Prostate gland (tissue), 2 donors: ENCODE data around the gene DYNC1I1. TPM values are rescaled to one million over a fixed set of nuclear protein-coding genes. Genes with fewer than 3 reads are reported as not detected.

Experiments used
- DNase-seq: peaks from one replicate; pipeline ENCODE4 v3.0.0-alpha.2; 2019; ENCODE audit warnings: low spot score
- H3K27ac ChIP-seq, 2 donors: fragments of 200-600 bp; sonication (generic); 2 replicates each; pipeline ENCODE4 v1.5.1; 2017 to 2019
- H3K27me3 ChIP-seq: fragments of 200-600 bp; sonication (generic); replicated peaks from 2 replicates; pipeline ENCODE4 v1.5.1; 2019; ENCODE audit not compliant: insufficient read depth
- H3K36me3 ChIP-seq, 2 donors: fragments of 200-600 bp; sonication (generic); 1 replicate in 1 of 2; 2 replicates in 1 of 2; pipeline versions ENCODE4 v1.5.1 to v1.8.1; 2017 to 2019
- H3K4me1 ChIP-seq: fragments of 200-600 bp; sonication (generic); replicated peaks from 2 replicates; pipeline ENCODE4 v1.5.1; 2019
- H3K4me3 ChIP-seq, 2 donors: fragments of 200-600 bp; sonication (generic); 2 replicates each; pipeline ENCODE4 v1.5.1; 2017 to 2019
- H3K9me3 ChIP-seq: fragments of 200-600 bp; sonication (generic); 2 replicates; pipeline ENCODE4 v1.5.1; 2017
- POLR2A ChIP-seq: fragments of 450-650 bp; IDR thresholded peaks from one replicate; pipeline ENCODE4 v1.6.1; 2016; ENCODE audit warnings: antibody characterized with exemption, mild to moderate bottlenecking
- POLR2AphosphoS5 ChIP-seq: sonication (generic); formaldehyde crosslinking; IDR thresholded peaks from one replicate; pipeline ENCODE4 v1.6.1; 2017; ENCODE audit warnings: antibody characterized with exemption
- WGBS: methylation state at CpG from one replicate; pipeline ENCODE4 v1.1.5; 2018; 5-methylcytosine and 5-hydroxymethylcytosine counted together
- intact Hi-C: fragments of 100-400 bp; cut with DNase I; formaldehyde crosslinking; loops from one replicate; pipeline ENCODE4 v1.14.2; 2022
- total RNA-seq, 2 donors: library from RNA; depleted of rRNA; stranded (reverse); fragments of >200 nt; gene quantifications; one replicate each; pipeline ENCODE4 v1.1.0, GENCODE V29; 2016
- TF ChIP-seq, protein P1 (sequence below), 4 experiments: fragments of 200-600 bp in 2 of 4; fragments of 450-650 bp in 2 of 4; sonication (generic) in 2 of 4; IDR thresholded peaks; 1 replicate in 3 of 4; 2 replicates in 1 of 4; pipeline ENCODE4 v1.5.1; 2016 to 2019; ENCODE audit warnings: antibody characterized with exemption in 4 of 4, mild to moderate bottlenecking in 2 of 4, moderate library complexity in 2 of 4

Gene DYNC1I1
- total RNA-seq, 2 donors from 2014 or later = 4.4 to 5.1 TPM

DNA sequence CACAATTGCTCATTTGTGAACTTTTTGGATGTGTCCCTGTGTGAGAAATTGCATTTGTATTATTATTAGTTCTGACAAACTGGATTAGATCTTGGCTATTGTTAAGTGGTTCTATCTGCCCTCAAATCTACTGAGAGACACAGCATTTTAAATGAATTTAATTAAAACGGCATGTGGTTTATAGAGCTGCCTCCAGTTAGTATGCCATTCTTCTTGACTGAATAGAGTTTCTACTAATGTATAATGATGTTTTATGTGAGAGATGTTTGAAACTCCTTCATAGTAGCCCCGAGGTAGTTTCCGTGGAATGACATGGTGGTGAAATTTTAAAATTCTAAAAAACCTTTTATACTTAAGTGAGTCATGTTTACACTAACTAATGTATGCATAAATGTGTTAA is 110.9 kb downstream of the DYNC1I1 start:
- Histone ChIP-seq H3K4me3 (no peak overlapping the region), H3K36me3 (no peaks in the 10 kb centered on the region), H3K4me1 (no peaks in the 10 kb centered on the region), H3K9me3 (no peaks in the 10 kb centered on the region), H3K27me3 (no peaks in the 10 kb centered on the region), H3K27ac (no peak overlapping the region)
- TF ChIP-seq POLR2AphosphoS5 = no peak
- no peak for TF ChIP-seq POLR2A
- DNase-seq = no peak
- intact Hi-C loops = no loop called here
- WGBS = 57% methylated on average over 3 of the region's 3 CpGs

DNA sequence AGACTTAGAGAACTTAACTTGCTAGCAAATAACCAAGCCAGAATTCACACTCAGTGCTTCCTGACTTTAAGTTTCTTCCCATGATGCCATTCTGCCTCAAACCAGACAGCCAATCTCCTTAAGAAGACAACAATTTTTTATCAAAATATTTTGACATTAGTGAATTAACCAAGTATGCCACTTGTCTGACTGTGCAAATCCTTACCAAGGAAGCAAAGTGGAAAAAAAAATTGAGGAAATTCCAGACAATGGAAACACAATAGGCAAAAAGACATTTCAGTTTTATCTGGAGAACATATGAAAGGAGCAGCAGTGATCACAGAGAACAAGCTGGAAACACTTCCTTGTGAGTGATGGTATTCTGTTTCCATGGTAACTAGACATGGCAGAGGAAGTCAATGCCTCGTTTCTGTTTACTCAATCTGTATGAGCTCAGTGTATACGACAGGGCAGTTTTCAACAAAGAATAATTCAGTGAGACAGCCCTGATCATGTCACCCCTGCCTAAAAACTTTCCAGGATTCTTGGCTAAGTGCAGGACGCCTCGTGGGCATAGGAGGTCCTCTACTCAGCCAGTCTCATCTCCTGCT is 114.2 kb downstream of the DYNC1I1 start:
- DNase-seq = no peak
- no peak overlapping the region for H3K27ac ChIP-seq
- no peaks in the 10 kb centered on the region for H3K4me1 ChIP-seq
- no peak overlapping the region for H3K4me3 ChIP-seq
- WGBS = 22% methylated on average over 4 of the region's 4 CpGs
- no peak for TF ChIP-seq POLR2AphosphoS5
- TF ChIP-seq POLR2A = no peak
- TF ChIP-seq, protein P1, sequence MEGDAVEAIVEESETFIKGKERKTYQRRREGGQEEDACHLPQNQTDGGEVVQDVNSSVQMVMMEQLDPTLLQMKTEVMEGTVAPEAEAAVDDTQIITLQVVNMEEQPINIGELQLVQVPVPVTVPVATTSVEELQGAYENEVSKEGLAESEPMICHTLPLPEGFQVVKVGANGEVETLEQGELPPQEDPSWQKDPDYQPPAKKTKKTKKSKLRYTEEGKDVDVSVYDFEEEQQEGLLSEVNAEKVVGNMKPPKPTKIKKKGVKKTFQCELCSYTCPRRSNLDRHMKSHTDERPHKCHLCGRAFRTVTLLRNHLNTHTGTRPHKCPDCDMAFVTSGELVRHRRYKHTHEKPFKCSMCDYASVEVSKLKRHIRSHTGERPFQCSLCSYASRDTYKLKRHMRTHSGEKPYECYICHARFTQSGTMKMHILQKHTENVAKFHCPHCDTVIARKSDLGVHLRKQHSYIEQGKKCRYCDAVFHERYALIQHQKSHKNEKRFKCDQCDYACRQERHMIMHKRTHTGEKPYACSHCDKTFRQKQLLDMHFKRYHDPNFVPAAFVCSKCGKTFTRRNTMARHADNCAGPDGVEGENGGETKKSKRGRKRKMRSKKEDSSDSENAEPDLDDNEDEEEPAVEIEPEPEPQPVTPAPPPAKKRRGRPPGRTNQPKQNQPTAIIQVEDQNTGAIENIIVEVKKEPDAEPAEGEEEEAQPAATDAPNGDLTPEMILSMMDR (IDR thresholded peaks at IDR 0.05) = no peak
- H3K9me3 ChIP-seq = no peaks in the 10 kb centered on the region
- intact Hi-C loops = no loop called here
- H3K36me3 ChIP-seq = no peaks in the 10 kb centered on the region
- H3K27me3 ChIP-seq = no peaks in the 10 kb centered on the region

DNA sequence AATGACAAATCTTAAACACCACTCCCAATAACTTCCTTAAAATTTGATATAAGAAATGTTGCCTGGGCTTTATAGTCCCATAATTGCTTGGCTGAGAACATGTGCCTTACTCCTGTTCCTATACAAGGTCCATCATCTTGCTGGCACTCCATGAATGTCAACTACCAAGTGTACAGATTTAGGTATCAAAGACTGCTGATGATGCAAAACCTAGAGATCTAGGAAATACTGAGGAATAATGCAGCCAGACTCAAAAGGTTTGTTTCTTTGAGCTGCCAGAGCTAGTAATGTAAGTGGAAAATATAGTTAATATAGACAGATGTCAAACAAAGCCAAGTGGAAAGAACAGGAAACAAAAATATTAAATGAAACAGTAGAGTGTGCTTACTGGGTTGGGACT is 121.1 kb downstream of the DYNC1I1 start:
- Histone ChIP-seq H3K4me1 (no peaks in the 10 kb centered on the region), H3K4me3 (no peak overlapping the region), H3K9me3 (no peaks in the 10 kb centered on the region), H3K27ac (no peak overlapping the region), H3K27me3 (no peaks in the 10 kb centered on the region), H3K36me3 (no peaks in the 10 kb centered on the region)
- DNase-seq = no peak
- intact Hi-C loops = no loop called here
- TF ChIP-seq, protein P1 (IDR thresholded peaks at IDR 0.05) = no peak
- no peak for TF ChIP-seq POLR2A

DNA sequence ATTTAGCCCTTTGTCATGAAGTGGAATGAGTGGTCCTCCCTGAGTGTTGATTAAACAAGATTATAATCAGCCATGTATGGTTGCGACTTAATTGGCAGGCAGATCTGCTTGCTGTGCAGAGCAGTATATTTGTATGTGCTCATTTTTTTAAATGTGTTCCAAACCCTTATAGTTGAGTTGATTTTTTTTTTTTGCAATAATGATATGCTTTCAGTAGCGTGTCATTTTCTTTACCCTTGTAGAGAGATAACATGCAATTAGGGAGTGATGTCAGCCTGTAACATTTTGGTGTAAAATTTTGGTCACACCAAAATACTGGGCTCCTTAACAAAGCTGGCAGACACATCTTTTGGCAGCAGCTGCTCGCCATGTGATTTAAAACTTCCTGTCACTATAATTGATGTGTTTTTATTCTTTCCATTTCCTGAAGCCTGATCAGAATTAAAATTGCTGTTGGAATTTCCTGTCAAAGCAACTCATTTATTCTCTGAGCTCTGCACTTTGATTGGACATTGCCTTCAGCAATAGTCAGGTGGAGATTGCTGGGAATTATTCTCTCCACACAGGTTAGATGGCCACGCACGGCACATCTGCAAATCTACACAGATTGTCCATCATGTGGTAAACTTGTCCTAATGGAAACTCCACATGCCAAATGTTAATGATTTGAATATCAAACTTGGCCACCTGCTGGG is 125.3 kb downstream of the DYNC1I1 start:
- intact Hi-C loops = no loop called here
- 30% methylated on average over 5 of the region's 5 CpGs for WGBS
- peak; percentile 9 for DNase-seq

DNA sequence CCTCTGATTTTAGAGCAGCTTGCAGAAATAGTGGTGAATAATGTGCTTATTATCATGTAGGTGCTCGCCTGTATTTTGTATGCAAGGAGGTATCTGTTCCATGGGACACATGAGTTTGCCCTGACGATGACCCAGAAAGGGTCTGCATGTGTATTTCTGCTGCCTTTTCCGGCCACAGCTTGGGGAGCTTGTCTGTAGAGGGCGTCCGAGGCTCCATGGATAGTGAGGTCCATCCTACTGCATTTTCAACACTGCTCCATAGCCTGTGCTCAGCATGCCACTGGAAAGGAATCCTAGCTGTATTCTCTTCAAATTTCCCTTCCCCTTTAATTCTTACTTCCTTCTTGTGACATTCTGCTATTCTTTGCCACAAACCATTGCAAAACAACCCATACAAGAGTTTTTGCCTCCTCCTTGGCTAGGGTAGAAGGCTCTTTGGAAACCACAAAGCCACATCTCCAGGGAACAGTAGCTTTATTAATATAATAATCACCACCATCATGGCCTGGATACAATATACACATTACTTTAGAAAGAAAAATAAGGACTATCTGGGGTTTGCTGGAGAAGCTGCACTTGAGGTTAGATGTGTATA is 127.7 kb downstream of the DYNC1I1 start:
- 78% methylated on average over 5 of the region's 5 CpGs for WGBS
- Histone ChIP-seq H3K9me3 (no peaks in the 10 kb centered on the region), H3K27me3 (no peaks in the 10 kb centered on the region), H3K27ac (no peak overlapping the region), H3K36me3 (no peaks in the 10 kb centered on the region), H3K4me1 (no peaks in the 10 kb centered on the region), H3K4me3 (no peak overlapping the region)
- intact Hi-C loops = no loop called here
- DNase-seq = no peak
- TF ChIP-seq, protein P1 (IDR thresholded peaks at IDR 0.05) = no peak
- no peak for TF ChIP-seq POLR2A
- TF ChIP-seq POLR2AphosphoS5 = no peak

More for the DNA sequence above, 125.3 kb downstream of the DYNC1I1 start:
- H3K4me1 ChIP-seq = no peaks in the 10 kb centered on the region
- H3K27ac ChIP-seq = no peak overlapping the region
- H3K4me3 ChIP-seq = no peak overlapping the region
- H3K36me3 ChIP-seq = no peaks in the 10 kb centered on the region
- TF ChIP-seq, protein P1 (IDR thresholded peaks at IDR 0.05) = no peak
- TF ChIP-seq POLR2A = no peak
- no peak for TF ChIP-seq POLR2AphosphoS5
- H3K27me3 ChIP-seq = no peaks in the 10 kb centered on the region
- H3K9me3 ChIP-seq = no peaks in the 10 kb centered on the region
